Activated CD4-positive, CD25-positive, alpha-beta regulatory T cell treated with anti-CD3 and anti-CD28 coated beads, Interleukin-2, amount 50 U/mL, for 24 hours (primary cell): ENCODE measurements around the gene CPED1.
"Not testable (repeated sequence)": the region's sequence is repeated elsewhere in the genome, so short reads cannot be mapped to it uniquely, and the experiment has no call there.

ENCODE experiments used
- ATAC-seq, 2 donors: fragments of 150-1000 bp; cut with Tn5 transposase; one replicate each; pipeline ENCODE4 v1.10.0; 2021; ENCODE audit warnings: mild to moderate bottlenecking in 1 of 2, moderate library complexity in 1 of 2

The CPED1 gene

DNA sequence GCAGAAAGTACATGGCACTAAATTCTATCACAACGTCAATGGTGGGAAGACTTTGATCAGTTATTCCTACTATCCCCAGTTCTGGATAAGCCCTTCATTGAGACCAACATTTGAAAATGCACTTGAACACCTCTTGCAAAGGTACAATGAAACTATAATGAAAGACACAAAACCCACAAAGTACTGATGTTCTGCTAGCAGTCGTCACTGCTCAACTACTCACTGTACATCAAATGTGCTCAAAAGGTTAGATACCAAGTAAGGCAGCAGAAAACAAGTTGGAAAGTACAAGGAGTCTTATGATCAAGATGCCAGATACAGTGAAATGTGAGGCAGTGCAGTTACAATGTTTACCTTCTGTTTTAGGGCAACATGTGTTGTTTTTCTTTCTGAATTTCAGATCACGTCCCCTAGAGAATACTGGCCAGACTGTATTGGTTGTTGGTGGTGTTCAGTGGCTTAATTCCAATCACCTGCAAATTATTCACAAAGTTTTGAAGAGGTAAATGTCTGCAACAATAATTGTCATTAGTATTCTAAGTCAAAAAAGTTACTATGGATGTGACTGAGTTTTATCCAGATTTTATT lies 277.9 kb downstream of the CPED1 start:
- no peak for ATAC-seq

DNA sequence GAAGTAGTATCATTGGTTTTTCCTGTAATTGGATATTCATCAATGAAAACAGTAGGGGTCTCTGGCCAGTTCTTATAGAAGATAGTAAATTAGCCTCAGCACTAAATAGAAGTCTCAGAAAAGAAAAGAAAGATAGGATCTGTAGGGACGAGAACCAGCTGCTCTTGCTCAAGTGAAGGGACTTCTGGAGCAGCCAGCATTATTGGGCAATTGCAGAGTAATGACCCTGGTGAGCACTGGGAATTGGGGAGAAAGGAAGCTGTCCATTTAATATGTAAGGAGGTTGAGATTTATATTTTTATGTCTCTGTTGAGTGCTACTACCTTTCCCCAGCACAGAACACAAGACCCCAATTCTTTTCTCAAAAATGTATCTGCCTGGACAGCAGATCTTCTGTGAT lies 279.1 kb downstream of the CPED1 start:
- no peak for ATAC-seq

DNA sequence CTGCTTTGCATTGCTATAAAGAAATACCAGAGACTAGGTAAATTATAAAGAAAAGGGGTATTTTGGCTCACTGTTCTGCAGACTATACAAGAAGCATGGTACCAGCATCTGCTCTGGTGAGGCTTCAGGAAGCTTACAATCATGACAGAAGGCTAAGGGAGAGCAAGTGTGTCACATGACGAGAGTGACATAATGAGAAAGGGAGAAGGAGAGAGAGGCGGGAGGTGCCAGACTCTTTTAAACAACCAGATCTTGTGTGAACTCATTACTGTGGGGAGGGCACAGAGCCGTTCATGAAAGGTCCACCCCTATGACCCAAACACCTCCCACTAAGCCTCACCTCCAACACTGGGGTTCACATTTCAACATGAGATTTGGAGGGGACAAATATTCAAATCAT lies 281.3 kb downstream of the CPED1 start:
- no peak for ATAC-seq

DNA sequence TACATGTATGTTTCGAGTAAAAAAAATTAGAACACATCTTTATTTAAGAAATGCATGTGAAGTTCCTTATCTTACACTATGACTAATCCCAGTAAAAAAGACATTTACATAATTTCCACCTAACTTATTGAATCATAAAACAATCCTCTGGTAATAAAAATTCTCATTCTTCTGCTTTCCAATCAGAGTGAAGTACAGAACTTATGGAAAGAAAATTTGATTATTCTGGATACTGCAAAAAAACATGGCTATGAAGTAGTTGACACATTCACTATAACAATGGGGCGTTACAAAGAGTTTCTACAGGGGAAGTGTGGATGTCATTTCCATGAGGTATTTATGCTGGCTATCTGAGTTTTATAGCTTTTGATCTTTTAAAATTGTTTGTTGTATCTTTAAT lies 282.6 kb downstream of the CPED1 start:
- ATAC-seq = no peak

DNA sequence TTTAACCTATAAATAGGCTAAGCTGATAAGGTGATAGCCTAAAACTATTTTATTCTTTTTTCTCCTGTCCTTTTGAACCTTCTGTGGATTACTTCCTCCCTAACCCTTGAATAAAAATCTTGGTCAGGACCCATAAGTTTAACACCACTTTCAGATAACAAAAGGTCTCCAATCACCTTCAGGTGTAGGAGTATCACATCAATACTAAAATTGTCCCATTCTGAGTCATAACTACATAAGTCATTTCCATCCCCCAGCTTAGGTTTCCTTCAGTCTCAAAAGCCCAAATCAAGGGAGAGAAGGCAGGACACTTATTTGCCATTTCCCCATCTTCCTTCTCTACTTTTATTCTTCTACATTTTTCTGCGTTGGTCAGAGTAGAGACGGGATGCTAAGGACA lies 283.4 kb downstream of the CPED1 start:
- ATAC-seq = no peak

DNA sequence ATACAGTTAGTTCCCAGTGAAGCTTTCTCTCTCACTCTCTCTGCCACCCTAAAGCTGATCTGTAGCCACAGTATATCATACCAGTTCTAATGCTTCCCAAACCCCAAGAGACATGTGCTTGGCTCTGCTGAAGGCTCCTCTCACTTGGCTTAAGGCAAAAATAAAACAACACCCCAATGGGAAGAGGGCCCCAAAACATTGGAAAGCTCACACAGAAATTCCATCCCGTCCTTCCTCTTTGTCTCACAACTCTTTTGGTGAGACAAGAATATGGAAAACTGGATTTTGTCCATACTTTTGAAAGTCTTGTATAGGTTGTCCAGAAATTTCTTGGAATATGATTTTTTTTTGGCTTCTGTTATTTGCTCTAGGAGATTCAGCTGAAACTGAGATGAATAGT lies 284.2 kb downstream of the CPED1 start:
- no peak for ATAC-seq

DNA sequence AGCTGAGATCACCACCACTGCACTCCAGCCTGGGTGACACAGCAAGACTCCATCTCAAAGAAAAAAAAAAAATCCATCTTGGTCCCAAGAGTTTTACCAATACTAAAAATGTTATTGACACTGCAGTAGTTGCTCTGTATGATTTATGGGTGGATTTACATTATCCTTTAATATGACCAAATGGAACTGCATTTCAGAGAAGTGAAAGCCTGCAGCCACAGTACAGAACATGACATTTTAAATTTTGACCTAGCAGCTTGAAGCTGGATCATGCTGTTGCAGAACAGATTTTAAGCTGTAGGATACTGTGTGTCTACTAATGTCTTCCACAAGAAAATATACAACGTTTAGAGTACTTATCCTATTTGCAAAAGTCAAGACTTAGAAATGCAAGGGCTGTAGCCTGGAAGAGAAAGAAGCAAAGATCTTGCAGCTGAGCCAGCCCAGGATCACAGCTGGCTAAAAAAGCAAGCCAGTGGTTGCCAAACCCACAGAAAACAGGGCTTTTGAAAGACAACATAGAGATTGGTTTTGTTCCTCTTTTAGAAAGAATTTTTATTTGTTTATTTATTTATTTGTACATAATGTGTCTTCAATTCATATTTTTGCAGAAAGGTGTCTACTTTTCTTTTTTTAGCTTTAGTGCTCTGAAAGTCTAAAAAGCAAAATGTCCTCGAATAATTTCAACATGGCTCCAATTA lies 285.1 kb downstream of the CPED1 start:
- no peak for ATAC-seq

DNA sequence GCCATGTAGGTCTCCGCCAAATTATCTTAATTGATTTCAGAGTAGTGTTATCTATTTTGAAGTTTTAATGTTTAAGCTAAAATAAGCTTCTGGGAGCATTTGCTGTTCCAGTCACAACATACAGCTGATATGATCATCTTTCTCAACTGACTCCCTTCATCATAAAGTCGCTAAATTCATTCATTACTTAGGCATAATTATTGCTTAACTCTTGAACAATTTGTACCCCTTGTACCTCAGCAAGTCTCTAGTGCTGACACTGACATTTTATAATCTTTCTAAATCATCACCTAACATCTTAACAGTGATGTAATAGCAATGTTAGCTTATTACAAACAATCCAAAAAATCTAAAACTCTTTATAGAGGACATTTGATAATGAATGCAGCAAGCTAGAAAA lies 286.0 kb downstream of the CPED1 start:
- ATAC-seq = no peak

DNA sequence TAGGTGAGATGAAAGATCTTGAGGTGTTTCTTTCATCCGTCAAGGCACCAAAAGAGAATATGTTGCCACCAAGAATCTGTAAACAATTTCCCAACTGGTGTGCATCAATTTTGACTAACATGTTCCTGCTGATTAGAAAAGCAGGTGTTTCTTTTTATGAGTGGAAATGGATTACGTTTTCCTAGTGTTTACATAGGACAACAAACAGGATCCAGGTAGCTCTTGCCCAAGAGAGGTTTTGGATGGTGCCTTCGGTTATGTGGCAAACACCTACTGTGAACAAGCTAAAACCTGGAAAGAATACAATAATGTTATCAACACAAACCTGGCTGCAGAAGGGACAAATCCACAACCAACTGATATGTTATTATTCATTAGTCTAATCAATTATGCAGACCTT lies 286.7 kb downstream of the CPED1 start:
- ATAC-seq = no peak

DNA sequence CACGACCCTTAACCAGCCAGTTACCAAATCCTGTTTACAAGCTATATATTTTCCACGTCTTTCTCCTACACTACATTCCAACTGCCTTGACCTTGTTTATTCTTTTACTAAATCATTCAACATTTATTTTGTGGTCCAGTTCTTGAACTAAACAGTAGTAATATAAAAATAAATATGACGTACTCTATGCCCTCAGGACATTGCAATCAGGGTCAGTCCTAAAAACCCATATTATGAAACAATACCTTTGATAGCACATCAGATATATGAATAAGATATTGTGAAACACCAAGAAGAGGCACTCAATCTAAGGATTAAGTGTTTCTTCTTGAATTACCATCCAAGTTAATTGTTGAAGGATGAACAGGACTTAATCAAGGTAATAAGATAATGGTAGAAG lies 287.8 kb downstream of the CPED1 start:
- no peak for ATAC-seq

DNA sequence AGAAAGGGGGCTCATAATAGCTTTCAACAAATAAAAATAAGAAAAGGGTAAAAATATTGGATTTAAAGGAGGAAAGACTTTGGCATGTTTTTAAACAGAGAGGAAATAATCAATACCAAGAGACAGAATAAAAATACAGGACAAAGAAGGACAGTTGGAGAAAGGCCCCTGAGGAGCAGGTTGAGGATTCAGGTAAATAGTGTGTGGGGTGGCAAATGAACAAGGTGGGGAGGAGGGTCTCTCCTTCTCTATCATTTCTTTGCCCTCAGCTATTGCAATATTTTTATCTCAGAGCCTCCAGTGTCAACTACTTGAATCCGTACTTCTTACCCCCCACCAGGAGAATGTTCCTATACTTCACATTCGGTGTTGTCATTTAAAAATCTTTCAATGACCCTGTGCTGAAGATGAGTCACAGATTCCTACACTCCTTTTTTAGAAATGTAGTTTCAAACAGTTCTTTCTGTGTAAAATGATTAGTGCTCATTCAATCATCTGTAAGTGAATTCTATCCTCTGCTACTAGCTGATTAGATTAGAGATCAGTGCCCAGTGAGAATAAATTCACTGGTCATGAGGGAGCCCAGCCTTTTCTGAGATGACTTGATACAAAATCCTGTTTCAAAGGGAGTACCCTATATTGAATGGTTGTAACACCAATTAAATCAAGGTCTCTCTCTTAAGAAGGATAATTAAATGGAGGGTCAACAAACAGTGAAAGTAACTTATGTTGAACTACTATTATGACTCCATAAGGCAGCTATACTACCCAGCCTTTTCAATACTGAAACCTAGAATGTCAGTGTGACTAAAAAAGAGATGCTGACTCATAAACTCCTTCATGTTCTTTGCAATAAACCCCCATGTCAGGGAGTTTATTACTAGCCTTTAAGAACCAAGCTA lies 289.9 kb downstream of the CPED1 start:
- peak; percentile 88 to 93 for ATAC-seq

DNA sequence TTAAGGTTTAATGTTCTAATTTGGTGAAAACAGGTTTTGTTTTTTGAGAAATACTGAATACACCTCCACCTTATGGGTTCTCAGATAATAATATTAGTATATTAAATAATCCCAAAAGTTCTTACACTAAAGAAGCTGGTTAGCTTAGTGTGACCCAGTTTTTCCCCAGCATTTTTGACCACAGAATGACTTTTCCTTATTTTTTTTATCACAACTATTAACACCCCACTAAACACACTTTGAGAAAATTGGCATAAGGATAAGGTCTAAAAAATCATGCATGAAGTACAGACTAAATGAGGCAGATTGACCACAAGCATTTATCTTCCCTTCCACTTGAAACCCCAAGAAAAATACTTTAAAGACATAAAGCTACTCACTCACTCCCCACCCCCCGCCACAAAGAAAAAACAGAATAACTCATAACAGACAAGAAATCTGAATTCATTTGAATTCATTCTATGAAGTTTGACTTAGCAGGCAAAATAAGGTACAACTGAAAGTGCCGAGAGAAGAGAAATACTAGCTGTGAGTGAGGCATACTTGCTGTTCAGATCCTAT lies 290.6 kb downstream of the CPED1 start:
- peak in 1 of 2 donors; percentile 8 for ATAC-seq

DNA sequence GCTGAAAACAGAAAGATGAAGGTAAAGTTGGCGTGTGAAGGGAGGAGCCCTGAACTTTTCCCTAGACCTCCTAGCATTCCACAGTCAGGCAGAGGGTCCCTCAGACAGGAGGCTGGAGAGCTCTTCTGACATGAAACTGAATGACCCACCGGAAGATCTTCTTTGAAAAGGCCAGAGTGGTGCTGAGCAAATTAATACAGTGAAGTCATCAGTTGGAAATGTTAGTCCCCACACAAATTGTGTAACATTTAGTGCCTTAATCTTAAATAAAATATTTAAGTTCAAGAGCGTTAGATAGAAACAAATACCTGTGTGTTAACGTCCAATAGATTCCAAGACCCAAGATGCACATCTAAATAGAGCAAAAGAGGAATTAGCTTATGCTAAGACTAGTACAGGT lies 291.3 kb downstream of the CPED1 start:
- ATAC-seq = no peak

DNA sequence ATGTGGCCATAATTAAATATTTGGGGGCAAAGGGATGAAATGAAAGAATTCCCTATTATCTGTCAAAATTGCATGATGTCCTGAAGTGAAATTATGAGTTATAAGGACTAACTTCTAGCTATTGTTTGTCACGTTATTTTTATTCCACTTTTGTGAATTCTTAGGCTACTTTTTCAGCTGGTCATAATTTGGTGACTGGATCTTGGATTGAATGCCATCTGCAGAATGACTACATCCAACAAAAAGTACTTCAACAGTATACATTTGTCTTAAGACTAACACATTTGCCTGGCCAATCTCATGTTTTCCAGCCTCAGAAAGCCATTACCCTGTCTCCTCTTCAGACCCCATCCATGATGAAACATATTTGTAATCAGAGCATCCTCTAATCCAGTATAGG lies 292.1 kb downstream of the CPED1 start:
- ATAC-seq = no peak

DNA sequence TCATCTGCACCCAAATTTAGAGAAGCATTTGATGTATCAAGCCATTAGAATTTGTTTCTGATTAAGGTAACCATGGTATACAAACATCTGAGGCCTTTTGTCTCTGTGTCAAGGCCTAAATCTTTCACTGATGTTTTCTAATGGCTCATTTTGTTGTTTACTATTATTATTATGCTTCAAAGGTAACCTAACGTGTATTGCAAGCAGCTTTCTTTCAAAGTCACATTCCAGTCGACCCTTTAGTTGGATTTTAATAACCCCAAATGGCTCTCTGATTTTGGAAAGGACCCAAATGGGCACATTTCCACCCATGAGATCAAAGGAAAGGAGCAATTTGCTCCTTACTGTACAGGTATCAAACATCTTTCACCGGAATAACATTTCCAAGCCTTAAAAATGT lies 293.6 kb downstream of the CPED1 start:
- no peak for ATAC-seq

DNA sequence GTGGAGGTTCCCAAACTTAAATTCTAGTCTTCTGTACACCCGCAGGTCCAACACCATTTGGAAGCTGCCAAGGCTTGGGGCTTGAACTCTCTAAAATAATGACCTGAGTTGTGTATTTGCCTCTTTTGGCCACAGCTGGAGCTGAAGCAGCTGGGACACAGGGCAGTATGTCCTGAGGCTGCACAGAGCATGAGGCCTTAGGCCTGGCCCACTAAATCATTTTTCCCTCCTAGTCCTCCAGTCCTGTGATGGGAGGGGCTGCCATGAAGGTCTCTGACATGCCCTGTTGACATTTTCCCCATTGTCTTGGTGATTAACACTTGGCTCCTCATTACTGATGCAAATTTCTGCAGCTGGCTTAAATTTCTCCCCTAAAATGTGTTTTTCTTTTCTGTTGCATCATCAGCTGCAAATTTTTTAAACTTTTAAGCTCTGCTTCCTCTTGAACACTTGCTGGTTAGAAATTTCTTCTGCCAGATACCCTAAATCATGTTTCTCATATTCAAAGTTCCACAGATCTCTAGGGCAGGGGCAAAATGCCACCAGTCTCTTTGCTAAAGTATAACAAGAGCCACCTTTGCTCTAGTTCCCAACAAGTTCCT lies 296.7 kb downstream of the CPED1 start:
- no peak for ATAC-seq

DNA sequence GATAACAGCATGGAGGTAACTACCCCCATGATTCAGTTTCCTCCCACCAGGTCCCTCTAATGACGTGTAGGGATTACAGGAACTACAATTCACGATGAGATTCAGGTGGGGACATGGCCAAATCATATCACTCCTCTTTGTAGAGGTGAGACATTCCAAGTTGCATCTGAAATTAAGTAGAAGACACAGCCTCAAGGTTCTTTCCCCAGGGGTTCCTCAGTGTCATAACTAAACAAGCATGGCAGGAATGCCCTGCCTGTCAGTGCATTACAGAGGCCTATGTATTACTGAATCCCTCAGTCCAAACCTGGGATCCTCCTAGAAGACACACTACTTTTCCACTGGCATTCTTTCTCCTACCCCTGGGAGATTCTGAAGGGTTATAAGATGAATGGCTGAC lies 297.7 kb downstream of the CPED1 start:
- ATAC-seq = no peak

DNA sequence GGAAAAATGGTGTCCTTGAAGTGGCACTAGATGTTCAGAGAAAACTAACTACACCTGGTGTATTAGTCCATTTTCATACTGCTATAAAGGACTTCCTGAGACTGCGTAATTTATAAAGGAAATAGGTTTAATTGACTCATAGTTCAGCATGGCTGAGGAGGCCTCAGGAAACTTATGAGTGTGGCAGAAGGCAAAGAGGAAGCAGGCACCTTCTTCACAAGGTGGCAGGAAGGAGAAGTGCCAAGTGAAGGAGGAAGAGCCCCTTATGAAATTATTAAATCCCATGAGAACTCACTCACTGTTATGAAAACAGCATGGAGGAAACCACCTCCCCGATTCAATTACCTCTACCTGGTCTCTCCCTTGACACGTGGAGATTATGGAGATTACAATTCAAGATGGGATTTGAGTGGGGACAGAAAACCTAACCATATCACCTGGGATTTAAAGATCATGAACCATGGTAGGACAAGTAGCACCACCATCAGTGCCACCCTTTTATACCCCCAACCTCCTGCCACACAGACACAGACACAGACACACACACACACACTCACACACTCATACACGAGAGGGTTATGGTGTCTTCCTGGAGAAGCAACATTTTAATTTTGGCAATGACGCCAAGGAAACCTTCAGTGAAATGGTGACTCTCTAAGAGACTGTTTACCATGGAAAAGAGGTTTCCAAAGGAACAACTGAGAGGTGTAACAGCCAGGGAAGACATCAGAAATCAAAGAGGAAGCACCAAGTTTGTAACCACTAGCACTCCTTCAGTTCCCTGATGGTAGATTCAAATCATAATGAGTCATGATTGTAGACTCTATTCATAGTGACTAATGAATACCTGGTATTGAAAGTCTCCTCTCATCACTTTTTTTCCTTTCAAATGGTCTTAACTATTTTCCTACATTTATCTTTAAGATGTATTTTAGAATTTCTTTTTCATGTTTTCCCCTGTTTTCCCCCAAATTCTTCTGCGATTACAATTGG lies 298.5 kb downstream of the CPED1 start:
- peak; percentile 65 to 71 for ATAC-seq

DNA sequence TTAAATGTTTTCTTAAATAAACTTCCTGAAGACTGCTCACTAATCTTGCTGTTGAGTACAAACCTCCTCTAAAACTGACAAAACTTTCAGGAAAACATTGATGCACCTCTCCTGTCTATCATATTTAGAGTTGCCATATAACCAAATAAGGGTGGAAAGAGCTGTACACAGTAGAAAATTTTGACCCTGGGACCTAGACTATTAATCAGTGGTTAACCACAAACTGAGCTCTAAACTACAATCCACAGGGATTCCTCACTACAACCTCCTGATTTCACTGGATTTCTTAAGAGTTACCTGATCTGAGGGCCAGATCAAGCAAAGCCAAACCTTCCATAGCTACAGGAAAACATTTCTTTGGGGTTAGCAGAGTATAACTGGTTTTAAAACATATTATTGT lies 300.4 kb downstream of the CPED1 start:
- ATAC-seq = no peak

DNA sequence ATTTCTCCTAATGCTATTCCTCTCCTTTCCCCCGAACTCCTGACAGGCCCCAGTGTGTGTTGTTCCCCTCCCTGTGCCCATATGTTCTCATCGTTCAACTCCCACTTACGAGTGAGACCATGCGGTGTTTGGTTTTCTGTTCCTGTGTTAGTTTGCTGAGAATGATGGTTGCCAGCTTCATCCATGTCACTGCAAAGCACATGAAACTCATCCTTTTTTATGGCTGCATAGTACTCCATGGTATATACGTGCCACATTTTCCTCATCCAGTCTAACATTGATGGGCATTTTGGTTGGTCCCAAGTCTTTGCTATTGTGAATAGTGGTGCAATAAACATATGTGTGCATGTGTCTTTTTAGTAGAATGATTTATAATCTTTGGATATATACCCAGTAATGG lies 301.4 kb downstream of the CPED1 start:
- not testable (repeated sequence) for ATAC-seq

DNA sequence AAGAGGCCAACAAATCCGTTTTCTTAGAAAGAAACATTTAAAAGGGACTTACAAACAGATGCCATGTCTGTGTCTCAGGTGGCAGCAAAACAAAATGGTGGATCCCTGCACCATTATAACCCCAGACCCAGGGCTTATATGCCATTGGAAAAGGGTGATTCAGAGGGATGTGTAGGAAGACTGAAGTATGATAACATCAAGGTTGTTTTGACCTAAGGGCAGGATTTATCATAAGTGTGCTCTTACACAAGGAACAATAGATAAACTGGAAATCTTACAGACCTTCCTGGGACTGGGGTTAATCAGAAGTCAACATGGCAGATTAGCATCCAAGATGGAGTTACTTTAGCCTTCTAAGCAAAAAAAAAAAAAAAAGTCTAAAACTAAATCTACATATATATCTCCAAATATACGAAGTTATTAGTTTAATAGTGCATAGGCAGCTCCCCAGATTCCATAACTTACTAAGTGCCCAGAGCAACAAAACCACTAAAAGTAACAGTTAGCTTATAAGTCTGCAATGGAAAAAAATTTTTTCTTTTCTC lies 306.0 kb downstream of the CPED1 start:
- ATAC-seq = no peak

DNA sequence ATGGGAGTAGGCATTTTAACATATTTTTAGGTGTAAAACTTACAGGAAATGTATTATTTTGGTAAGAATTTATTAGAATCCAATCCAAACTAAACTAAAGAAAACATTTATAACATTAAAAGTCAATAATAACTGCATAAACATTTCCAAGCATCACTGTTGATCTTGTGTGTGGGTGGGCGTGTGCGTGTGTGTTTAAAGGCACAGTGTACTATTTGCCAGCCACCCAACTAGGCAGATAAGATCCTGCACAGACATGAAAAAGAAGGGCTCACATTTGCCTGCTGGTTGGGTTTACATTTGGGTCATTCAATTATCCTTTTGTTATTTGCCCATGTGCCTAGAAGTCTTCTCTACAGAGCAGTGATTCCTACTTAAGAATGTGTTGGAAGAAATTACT lies 309.3 kb downstream of the CPED1 start:
- no peak for ATAC-seq
